ENCODE measurements around the gene TGFBR3.
A peak's percentile ranks its signal among the peaks of the same experiment; 100 is the strongest.

Gene TGFBR3

GRCh38 chr1:91826248-91826647 is 59.7 kb downstream of the TGFBR3 start:
- TF ChIP-seq, protein P1, sequence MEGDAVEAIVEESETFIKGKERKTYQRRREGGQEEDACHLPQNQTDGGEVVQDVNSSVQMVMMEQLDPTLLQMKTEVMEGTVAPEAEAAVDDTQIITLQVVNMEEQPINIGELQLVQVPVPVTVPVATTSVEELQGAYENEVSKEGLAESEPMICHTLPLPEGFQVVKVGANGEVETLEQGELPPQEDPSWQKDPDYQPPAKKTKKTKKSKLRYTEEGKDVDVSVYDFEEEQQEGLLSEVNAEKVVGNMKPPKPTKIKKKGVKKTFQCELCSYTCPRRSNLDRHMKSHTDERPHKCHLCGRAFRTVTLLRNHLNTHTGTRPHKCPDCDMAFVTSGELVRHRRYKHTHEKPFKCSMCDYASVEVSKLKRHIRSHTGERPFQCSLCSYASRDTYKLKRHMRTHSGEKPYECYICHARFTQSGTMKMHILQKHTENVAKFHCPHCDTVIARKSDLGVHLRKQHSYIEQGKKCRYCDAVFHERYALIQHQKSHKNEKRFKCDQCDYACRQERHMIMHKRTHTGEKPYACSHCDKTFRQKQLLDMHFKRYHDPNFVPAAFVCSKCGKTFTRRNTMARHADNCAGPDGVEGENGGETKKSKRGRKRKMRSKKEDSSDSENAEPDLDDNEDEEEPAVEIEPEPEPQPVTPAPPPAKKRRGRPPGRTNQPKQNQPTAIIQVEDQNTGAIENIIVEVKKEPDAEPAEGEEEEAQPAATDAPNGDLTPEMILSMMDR (IDR thresholded peaks at IDR 0.05), result no peak
- Mint-ChIP-seq H3K4me1 (peaks cover 20% of the 10 kb centered on the region), H3K9me3 (no peaks in the 10 kb centered on the region), H3K27ac (no peak overlapping the region), H3K27me3 (ENCODE audit: low read depth, poor library complexity) (no peaks in the 10 kb centered on the region), H3K4me3 (no peak overlapping the region), H3K36me3 (ENCODE audit: low read depth) (no peaks in the 10 kb centered on the region)
- DNase-seq, result no peak

DNA sequence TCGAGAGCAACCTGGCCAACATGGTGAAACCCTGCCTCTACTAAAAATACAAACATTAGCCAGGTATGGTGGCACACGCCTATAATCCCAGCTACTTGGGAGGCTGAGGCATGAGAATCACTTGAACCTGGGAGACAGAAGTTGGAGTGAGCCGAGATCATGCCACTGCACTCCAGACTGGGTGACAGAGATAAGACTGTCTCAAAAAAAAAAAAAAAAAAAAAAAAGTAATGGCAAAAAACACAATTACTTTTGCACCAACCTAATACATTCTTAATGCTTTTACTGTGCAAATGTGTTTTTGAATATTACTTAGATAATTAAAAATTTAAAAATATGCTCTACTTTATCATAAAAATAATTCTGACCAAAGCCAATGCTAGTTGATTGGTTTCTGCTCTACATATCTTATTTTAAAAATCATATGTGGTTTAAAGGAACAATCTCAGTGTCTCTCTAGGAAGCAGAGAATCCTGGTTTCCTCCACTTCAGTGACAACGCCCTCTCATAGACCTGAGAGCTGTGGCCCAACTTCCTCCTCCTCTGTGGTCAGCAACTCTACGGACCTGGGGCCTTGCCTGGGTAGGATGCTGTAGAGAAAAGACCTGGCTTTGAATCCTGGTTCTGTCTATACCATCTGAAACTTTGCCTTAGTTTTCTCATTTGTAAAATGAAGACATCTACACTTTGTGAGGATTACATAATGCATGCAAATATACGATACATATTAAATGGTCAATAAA is 64.7 kb downstream of the TGFBR3 start:
- H3K4me1 Mint-ChIP-seq, result peaks cover 35% of the 10 kb centered on the region
- peak overlapping the region; percentile 80 for H3K27ac Mint-ChIP-seq
- TF ChIP-seq, protein P1 (IDR thresholded peaks at IDR 0.05), result no peak
- H3K36me3 Mint-ChIP-seq (ENCODE audit: low read depth), result no peaks in the 10 kb centered on the region
- no peaks in the 10 kb centered on the region for H3K27me3 Mint-ChIP-seq (ENCODE audit: low read depth, poor library complexity)
- H3K9me3 Mint-ChIP-seq, result no peaks in the 10 kb centered on the region
- DNase-seq, result no peak
- H3K4me3 Mint-ChIP-seq, result no peak overlapping the region

- H3K36me3 Mint-ChIP-seq (ENCODE audit: low read depth), result no peaks in the 10 kb centered on the region
- peak overlapping the region; percentile 83 for H3K27ac Mint-ChIP-seq
- peaks cover 44% of the 10 kb centered on the region for H3K4me1 Mint-ChIP-seq
- H3K9me3 Mint-ChIP-seq, result no peaks in the 10 kb centered on the region
- H3K4me3 Mint-ChIP-seq, result no peak overlapping the region
- no peaks in the 10 kb centered on the region for H3K27me3 Mint-ChIP-seq (ENCODE audit: low read depth, poor library complexity)
- DNase-seq, result no peak
- TF ChIP-seq, protein P1 (IDR thresholded peaks at IDR 0.05), result no peak
Measured at GRCh38 chr1:91819038-91819788, 66.7 kb downstream of the TGFBR3 start.

- Mint-ChIP-seq H3K36me3 (ENCODE audit: low read depth) (no peaks in the 10 kb centered on the region), H3K27ac (peak overlapping the region; percentile 83), H3K4me1 (peaks cover 44% of the 10 kb centered on the region), H3K9me3 (no peaks in the 10 kb centered on the region), H3K27me3 (ENCODE audit: low read depth, poor library complexity) (no peaks in the 10 kb centered on the region), H3K4me3 (peak overlapping the region; percentile 18)
- TF ChIP-seq, protein P1 (IDR thresholded peaks at IDR 0.05), result no peak
- DNase-seq, result no peak
Measured at GRCh38 chr1:91818713-91818975, 67.3 kb downstream of the TGFBR3 start.

DNA sequence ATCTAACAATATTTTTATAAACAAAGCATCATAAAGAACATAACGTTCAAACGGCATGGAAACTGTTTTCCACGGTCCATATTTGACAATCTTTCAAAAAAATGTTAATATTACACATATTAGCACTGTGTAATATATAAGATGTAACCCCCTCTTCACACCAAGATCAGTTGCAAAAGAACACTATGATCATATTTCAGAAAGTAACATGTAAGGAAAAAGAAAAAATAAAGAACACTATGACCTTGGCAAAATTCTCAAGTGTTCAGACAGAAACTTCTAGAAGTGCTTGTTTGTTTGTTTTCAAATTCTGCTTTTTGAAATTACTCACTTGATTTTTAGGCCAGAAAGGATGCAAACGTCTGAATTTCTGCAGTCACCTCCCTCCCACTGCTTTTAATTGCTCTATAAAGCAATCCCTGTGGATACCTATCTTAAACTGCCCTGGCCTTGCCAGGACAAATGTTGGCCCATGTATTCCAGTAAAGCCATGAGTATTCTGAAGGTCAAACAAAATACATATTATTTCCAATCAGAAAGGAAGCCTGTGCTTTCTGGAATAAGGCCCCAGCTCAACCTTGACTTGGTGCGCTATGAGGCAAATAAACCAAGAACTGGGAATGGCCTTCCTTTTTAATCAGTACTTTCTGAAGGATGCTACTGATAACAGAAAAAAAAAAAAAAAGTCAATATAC is 68.6 kb downstream of the TGFBR3 start:
- TF ChIP-seq, protein P1 (IDR thresholded peaks at IDR 0.05), result no peak
- Mint-ChIP-seq H3K4me3 (no peak overlapping the region), H3K27me3 (ENCODE audit: low read depth, poor library complexity) (no peaks in the 10 kb centered on the region), H3K9me3 (no peaks in the 10 kb centered on the region), H3K36me3 (ENCODE audit: low read depth) (no peaks in the 10 kb centered on the region), H3K4me1 (peaks cover 44% of the 10 kb centered on the region), H3K27ac (peak overlapping the region; percentile 5)
- DNase-seq, result no peak
